Activated CD4-positive, alpha-beta T cell treated with anti-CD3 and anti-CD28 coated beads for 36 hours (primary cell): Measurements from ENCODE around the gene KRT4. TPM values are rescaled to one million over a fixed set of nuclear protein-coding genes. Genes with fewer than 3 reads are reported as not detected.

ENCODE experiments used
- ATAC-seq: fragments of 200-7000 bp; cut with Tn5 transposase; one replicate; pipeline ENCODE4 v1.10.0; 2021; ENCODE audit warnings: mild to moderate bottlenecking, moderate library complexity
- CTCF ChIA-PET: fragments of 350-600 bp; sonication (Branson Sonifier 250); formaldehyde crosslinking; loops from one replicate; lab custom pipeline; 2021; ENCODE audit warnings: antibody characterized with exemption; lab: Charles Lee
- POLR2A ChIA-PET: fragments of 350-600 bp; sonication (Branson Sonifier 250); formaldehyde crosslinking; loops from one replicate; lab custom pipeline; 2021; ENCODE audit warnings: antibody characterized with exemption, inconsistent platforms; lab: Charles Lee
- DNase-seq: peaks from one replicate; pipeline ENCODE4 v3.0.0-alpha.2; 2020
- H3K27ac Mint-ChIP-seq: one replicate; pipeline ENCODE4 v1.8.0; 2021; ENCODE audit warnings: mixed read lengths
- H3K27me3 Mint-ChIP-seq: one replicate; pipeline ENCODE4 v1.8.0; 2021; ENCODE audit warnings: mixed read lengths
- H3K36me3 Mint-ChIP-seq: one replicate; pipeline ENCODE4 v1.8.0; 2021; ENCODE audit warnings: low read depth, mixed read lengths
- H3K4me1 Mint-ChIP-seq: one replicate; pipeline ENCODE4 v1.8.0; 2021; ENCODE audit warnings: mixed read lengths
- H3K4me3 Mint-ChIP-seq: one replicate; pipeline ENCODE4 v1.8.0; 2021; ENCODE audit warnings: mild to moderate bottlenecking, moderate library complexity, mixed read lengths
- H3K9me3 Mint-ChIP-seq: one replicate; pipeline ENCODE4 v1.8.0; 2021; ENCODE audit warnings: low read depth, mixed read lengths
- intact Hi-C, 2 experiments: fragments of 100-400 bp; cut with DNase I in 1 of 2; cut with micrococcal nuclease in 1 of 2; formaldehyde crosslinking; loops; one replicate each; pipeline versions ENCODE4 v1.14.2 to v1.15.1; 2022 to 2024; cut with DNase I, micrococcal nuclease
- total RNA-seq, 2 experiments: library from RNA; stranded (reverse); gene quantifications; one replicate each; pipeline ENCODE4 v1.2.3, GENCODE V29; 2021

The KRT4 gene
- total RNA-seq, 2 experiments from 2014 or later: not detected

- intact Hi-C loops: no loop called here
- peaks cover 27% of the 10 kb centered on the region for H3K4me1 Mint-ChIP-seq
- H3K27me3 Mint-ChIP-seq: peaks cover 5% of the 10 kb centered on the region
- peak; percentile 84 for DNase-seq
- peak; percentile 98 for ATAC-seq
- no peaks in the 10 kb centered on the region for H3K36me3 Mint-ChIP-seq
- H3K9me3 Mint-ChIP-seq: no peaks in the 10 kb centered on the region
- peak overlapping the region; percentile 81 for H3K27ac Mint-ChIP-seq
- H3K4me3 Mint-ChIP-seq: peak overlapping the region; percentile 17
- POLR2A ChIA-PET: interaction anchor here (0.5 kb wide), 1 partner anchor 28 kb away, joined by 4 read pairs; no protein-coding TSS in a partner anchor
- CTCF ChIA-PET: interaction anchor here (1.4 kb wide), 1 partner anchor 144 kb away, joined by 3 read pairs; no protein-coding TSS in a partner anchor
These were observed 22.1 kb upstream of the KRT4 start for GRCh38 chr12:52836042-52836466.

GRCh38 chr12:52835271-52836041 is 21.5 kb upstream of the KRT4 start:
- Mint-ChIP-seq H3K36me3 (no peaks in the 10 kb centered on the region), H3K4me1 (peaks cover 27% of the 10 kb centered on the region), H3K4me3 (peak overlapping the region; percentile 17), H3K9me3 (no peaks in the 10 kb centered on the region), H3K27me3 (peaks cover 5% of the 10 kb centered on the region), H3K27ac (peak overlapping the region; percentile 81)
- ChIA-PET POLR2A (no interaction called here), CTCF (interaction anchor here (1.4 kb wide), 1 partner anchor 145 kb away, joined by 3 read pairs; no protein-coding TSS in a partner anchor)
- intact Hi-C loops: no loop called here
- DNase-seq (peak; percentile 34), ATAC-seq (no peak)

GRCh38 chr12:52834727-52835001 is 20.7 kb upstream of the KRT4 start:
- no peak for ATAC-seq
- no peaks in the 10 kb centered on the region for H3K36me3 Mint-ChIP-seq
- no peaks in the 10 kb centered on the region for H3K9me3 Mint-ChIP-seq
- H3K4me1 Mint-ChIP-seq: peaks cover 27% of the 10 kb centered on the region
- POLR2A ChIA-PET: no interaction called here
- DNase-seq: no peak
- intact Hi-C loops: no loop called here
- CTCF ChIA-PET: no interaction called here
- H3K27me3 Mint-ChIP-seq: peaks cover 5% of the 10 kb centered on the region
- no peak overlapping the region for H3K4me3 Mint-ChIP-seq
- H3K27ac Mint-ChIP-seq: peak overlapping the region; percentile 12

GRCh38 chr12:52833922-52834726 is 20.2 kb upstream of the KRT4 start, which contains the start of gene KRT79:
Gene KRT79, minus strand, starts transcription at chr12:52834311. Its CDS starts 51 bp downstream, at chr12:52834260.
- H3K9me3 Mint-ChIP-seq: no peaks in the 10 kb centered on the region
- H3K27me3 Mint-ChIP-seq: peaks cover 5% of the 10 kb centered on the region
- ChIA-PET POLR2A (no interaction called here), CTCF (interaction anchor here (0.6 to 1.5 kb wide), 3 partner anchors 37 to 609 kb away, joined by 3 to 4 read pairs (median 3); no protein-coding TSS in a partner anchor)
- peaks cover 27% of the 10 kb centered on the region for H3K4me1 Mint-ChIP-seq
- no peak within 1 kb of the TSS for H3K4me3 Mint-ChIP-seq
- intact Hi-C loops: no loop called here
- H3K36me3 Mint-ChIP-seq: no peaks in the 10 kb centered on the region
- DNase-seq (no peak), ATAC-seq (no peak)
- H3K27ac Mint-ChIP-seq: peak within 1 kb of the TSS; percentile 81

GRCh38 chr12:52832985-52833905 is 19.3 kb upstream of the KRT4 start:
- Mint-ChIP-seq H3K36me3 (no peaks in the 10 kb centered on the region), H3K27me3 (no peaks in the 10 kb centered on the region), H3K4me3 (no peak overlapping the region), H3K9me3 (no peaks in the 10 kb centered on the region), H3K27ac (no peak overlapping the region), H3K4me1 (peaks cover 34% of the 10 kb centered on the region)
- ATAC-seq (no peak), DNase-seq (no peak)
- ChIA-PET CTCF (interaction anchor here (0.6 to 1.5 kb wide), 5 partner anchors 37 to 608 kb away, joined by 3 to 4 read pairs (median 3); no protein-coding TSS in a partner anchor), POLR2A (no interaction called here)
- intact Hi-C loops: no loop called here

- Mint-ChIP-seq H3K27ac (no peak overlapping the region), H3K36me3 (no peaks in the 10 kb centered on the region), H3K9me3 (no peaks in the 10 kb centered on the region), H3K27me3 (no peaks in the 10 kb centered on the region), H3K4me3 (no peak overlapping the region), H3K4me1 (peaks cover 31% of the 10 kb centered on the region)
- CTCF ChIA-PET: interaction anchor here (0.7 kb wide), 1 partner anchor 221 kb away, joined by 3 read pairs; no protein-coding TSS in a partner anchor
- intact Hi-C loops: no loop called here
- no peak for ATAC-seq
- POLR2A ChIA-PET: no interaction called here
- DNase-seq: no peak
These were observed 18.5 kb upstream of the KRT4 start for GRCh38 chr12:52832451-52832850.

- H3K27me3 Mint-ChIP-seq: no peaks in the 10 kb centered on the region
- POLR2A ChIA-PET: no interaction called here
- peaks cover 19% of the 10 kb centered on the region for H3K4me1 Mint-ChIP-seq
- no peak overlapping the region for H3K4me3 Mint-ChIP-seq
- no peaks in the 10 kb centered on the region for H3K36me3 Mint-ChIP-seq
- no peaks in the 10 kb centered on the region for H3K9me3 Mint-ChIP-seq
- ATAC-seq (no peak), DNase-seq (no peak)
- CTCF ChIA-PET: interaction anchor here (0.6 to 1.3 kb wide), 3 partner anchors 10 to 49 kb away, joined by 3 to 4 read pairs (median 4); no protein-coding TSS in a partner anchor
- no peak overlapping the region for H3K27ac Mint-ChIP-seq
- intact Hi-C loops: no loop called here
These were observed 17.3 kb upstream of the KRT4 start for GRCh38 chr12:52831251-52831650.

- CTCF ChIA-PET: interaction anchor here (1.0 to 1.3 kb wide), 3 partner anchors 9 to 50 kb away, joined by 3 to 5 read pairs (median 4); no protein-coding TSS in a partner anchor
- Mint-ChIP-seq H3K36me3 (no peaks in the 10 kb centered on the region), H3K27ac (no peak overlapping the region), H3K4me3 (no peak overlapping the region), H3K27me3 (no peaks in the 10 kb centered on the region), H3K9me3 (no peaks in the 10 kb centered on the region), H3K4me1 (peaks cover 8% of the 10 kb centered on the region)
- ATAC-seq: no peak
- intact Hi-C loops: no loop called here
- DNase-seq: no peak
- POLR2A ChIA-PET: no interaction called here
These were observed 16.3 kb upstream of the KRT4 start for GRCh38 chr12:52829986-52830770.

GRCh38 chr12:52828591-52829021 is 14.7 kb upstream of the KRT4 start:
- no peak overlapping the region for H3K4me3 Mint-ChIP-seq
- no peak overlapping the region for H3K27ac Mint-ChIP-seq
- no peaks in the 10 kb centered on the region for H3K36me3 Mint-ChIP-seq
- ChIA-PET CTCF (interaction anchor here (1.4 kb wide), 1 partner anchor 152 kb away, joined by 3 read pairs; no protein-coding TSS in a partner anchor), POLR2A (no interaction called here)
- intact Hi-C loops: no loop called here
- peaks cover 7% of the 10 kb centered on the region for H3K4me1 Mint-ChIP-seq
- no peaks in the 10 kb centered on the region for H3K27me3 Mint-ChIP-seq
- DNase-seq (no peak), ATAC-seq (no peak)
- no peaks in the 10 kb centered on the region for H3K9me3 Mint-ChIP-seq

GRCh38 chr12:52828156-52828555 is 14.2 kb upstream of the KRT4 start:
- no peaks in the 10 kb centered on the region for H3K36me3 Mint-ChIP-seq
- H3K9me3 Mint-ChIP-seq: no peaks in the 10 kb centered on the region
- no peak overlapping the region for H3K4me3 Mint-ChIP-seq
- no peak overlapping the region for H3K27ac Mint-ChIP-seq
- POLR2A ChIA-PET: no interaction called here
- no peaks in the 10 kb centered on the region for H3K27me3 Mint-ChIP-seq
- ATAC-seq (no peak), DNase-seq (no peak)
- intact Hi-C loops: no loop called here
- H3K4me1 Mint-ChIP-seq: peaks cover 7% of the 10 kb centered on the region
- CTCF ChIA-PET: interaction anchor here (1.4 kb wide), 1 partner anchor 152 kb away, joined by 3 read pairs; no protein-coding TSS in a partner anchor
